Calu3 (cell line): ENCODE measurements around the gene MRFAP1. TPM values are rescaled to one million over a fixed set of nuclear protein-coding genes. Genes with fewer than 3 reads are reported as not detected.

ENCODE experiments used
- BruUV-seq: library from RNA; stranded (reverse); fragments of 400-500 nt; replicated peaks from 2 replicates; lab custom pipeline; 2021; lab: Mats Ljungman, UMichigan
- CTCF ChIA-PET: fragments of 300-600 bp; sonication (Branson Sonifier 250); formaldehyde crosslinking; loops from one replicate; lab custom pipeline; 2022; ENCODE audit warnings: antibody characterized with exemption; lab: Charles Lee
- DNase-seq: peaks from one replicate; pipeline ENCODE4 v3.0.0; 2022
- H3K27ac Mint-ChIP-seq: one replicate; pipeline ENCODE4 v1.8.0; 2022; ENCODE audit warnings: mixed read lengths; ENCODE audit not compliant: unreplicated experiment
- H3K27me3 Mint-ChIP-seq: one replicate; pipeline ENCODE4 v1.8.0; 2022; ENCODE audit warnings: mixed read lengths; ENCODE audit not compliant: unreplicated experiment
- H3K36me3 Mint-ChIP-seq: one replicate; pipeline ENCODE4 v1.8.0; 2022; ENCODE audit warnings: mild to moderate bottlenecking, moderate library complexity, mixed read lengths; ENCODE audit not compliant: insufficient read depth, unreplicated experiment
- H3K4me1 Mint-ChIP-seq: one replicate; pipeline ENCODE4 v1.8.0; 2022; ENCODE audit warnings: mild to moderate bottlenecking, low read depth, mixed read lengths; ENCODE audit not compliant: unreplicated experiment
- H3K4me3 Mint-ChIP-seq: one replicate; pipeline ENCODE4 v1.8.0; 2022; ENCODE audit warnings: mild to moderate bottlenecking, low read depth, moderate library complexity, mixed read lengths; ENCODE audit not compliant: unreplicated experiment
- H3K9me3 Mint-ChIP-seq: one replicate; pipeline ENCODE4 v1.8.0; 2022; ENCODE audit warnings: low read depth, mixed read lengths; ENCODE audit not compliant: unreplicated experiment
- CTCF ChIP-seq: fragments of 200-600 bp; IDR thresholded peaks from one replicate; pipeline ENCODE4 v1.8.0; 2022; ENCODE audit warnings: antibody characterized with exemption; ENCODE audit not compliant: unreplicated experiment
- intact Hi-C: fragments of 100-400 bp; cut with micrococcal nuclease; formaldehyde crosslinking; loops from one replicate; pipeline ENCODE4 v1.10.0; 2022; ENCODE audit not compliant: unreplicated experiment
- total RNA-seq: library from RNA; stranded (reverse); gene quantifications from 2 replicates; pipeline ENCODE4 v1.2.3, GENCODE V29; 2022

MRFAP1 gene
- total RNA-seq, 1 experiment from 2014 or later, result 151 TPM

GRCh38 chr4:6602289-6602688, 38.2 kb upstream of the MRFAP1 start:
- H3K27me3 Mint-ChIP-seq, result no peaks in the 10 kb centered on the region
- DNase-seq, result no peak
- no TSS peak for BruUV-seq
- no peak overlapping the region for H3K4me3 Mint-ChIP-seq
- no peaks in the 10 kb centered on the region for H3K4me1 Mint-ChIP-seq
- CTCF ChIA-PET, result interaction anchor here (0.7 kb wide), 3 partner anchors 21 to 86 kb away, joined by 3 to 5 read pairs (median 4); no protein-coding TSS in a partner anchor
- intact Hi-C loops, result no loop called here
- no peaks in the 10 kb centered on the region for H3K36me3 Mint-ChIP-seq
- H3K9me3 Mint-ChIP-seq, result no peaks in the 10 kb centered on the region
- no peak overlapping the region for H3K27ac Mint-ChIP-seq
- TF ChIP-seq CTCF, result no peak

- CTCF ChIA-PET, result interaction anchor here (0.7 kb wide), 3 partner anchors 20 to 85 kb away, joined by 3 to 5 read pairs (median 4); no protein-coding TSS in a partner anchor
- Mint-ChIP-seq H3K4me1 (no peaks in the 10 kb centered on the region), H3K36me3 (no peaks in the 10 kb centered on the region), H3K27me3 (no peaks in the 10 kb centered on the region), H3K4me3 (no peak overlapping the region), H3K9me3 (no peaks in the 10 kb centered on the region), H3K27ac (no peak overlapping the region)
- no peak for DNase-seq
- intact Hi-C loops, result no loop called here
- TF ChIP-seq CTCF, result no peak
- no TSS peak for BruUV-seq
These were observed 37.4 kb upstream of the MRFAP1 start for GRCh38 chr4:6603128-6603527.

- Mint-ChIP-seq H3K36me3 (no peaks in the 10 kb centered on the region), H3K27me3 (no peaks in the 10 kb centered on the region)
- intact Hi-C loops, result no loop called here
These were observed 35.4 kb upstream of the MRFAP1 start for GRCh38 chr4:6605114-6605513.

GRCh38 chr4:6605605-6606004, 34.9 kb upstream of the MRFAP1 start:
- Mint-ChIP-seq H3K4me1 (no peaks in the 10 kb centered on the region), H3K4me3 (no peak overlapping the region), H3K27me3 (no peaks in the 10 kb centered on the region), H3K9me3 (no peaks in the 10 kb centered on the region), H3K36me3 (no peaks in the 10 kb centered on the region), H3K27ac (no peak overlapping the region)
- intact Hi-C loops, result no loop called here
- TF ChIP-seq CTCF, result no peak
- CTCF ChIA-PET, result no interaction called here
- no TSS peak for BruUV-seq
- DNase-seq, result no peak

More at GRCh38 chr4:6605114-6605513, 35.4 kb upstream of the MRFAP1 start:
- no peak overlapping the region for H3K4me3 Mint-ChIP-seq
- no TSS peak for BruUV-seq
- TF ChIP-seq CTCF, result no peak
- CTCF ChIA-PET, result no interaction called here
- H3K4me1 Mint-ChIP-seq, result no peaks in the 10 kb centered on the region
- H3K9me3 Mint-ChIP-seq, result no peaks in the 10 kb centered on the region
- no peak for DNase-seq
- H3K27ac Mint-ChIP-seq, result no peak overlapping the region
